Smooth muscle cell (in vitro differentiated cells): Measurements from ENCODE around the gene NRN1L. TPM values are rescaled to one million over a fixed set of nuclear protein-coding genes. Genes with fewer than 3 reads are reported as not detected.

Experiments
- DNase-seq: peaks from one replicate; lab custom pipeline; 2025; ENCODE audit not compliant: unreplicated experiment; lab: John Stamatoyannopoulos, UW
- H2AFZ ChIP-seq: fragments of 200-600 bp; sonication (generic); 2 replicates; pipeline ENCODE4 v1.6.0; 2016; ENCODE audit warnings: antibody characterized with exemption, low read depth, mild to moderate bottlenecking
- H3F3A ChIP-seq: fragments of 200-600 bp; sonication (generic); 2 replicates; pipeline ENCODE4 v1.6.0; 2017; ENCODE audit warnings: antibody characterized with exemption, low read depth
- H3K27ac ChIP-seq: fragments of 200-600 bp; sonication (generic); 2 replicates; pipeline ENCODE4 v1.5.1; 2016; ENCODE audit warnings: low read depth, mild to moderate bottlenecking
- H3K27me3 ChIP-seq: fragments of 200-600 bp; sonication (generic); 2 replicates; pipeline ENCODE4 v1.6.1; 2016; ENCODE audit warnings: low read depth, mild to moderate bottlenecking
- H3K36me3 ChIP-seq: fragments of 200-600 bp; sonication (generic); 2 replicates; pipeline ENCODE4 v1.5.1; 2016; ENCODE audit warnings: low read depth
- H3K4me1 ChIP-seq: fragments of 200-600 bp; sonication (generic); 2 replicates; pipeline ENCODE4 v1.5.1; 2016; ENCODE audit warnings: low read depth
- H3K4me2 ChIP-seq: fragments of 200-600 bp; sonication (generic); 2 replicates; pipeline ENCODE4 v1.6.0; 2016; ENCODE audit warnings: mild to moderate bottlenecking
- H3K4me3 ChIP-seq: fragments of 200-600 bp; sonication (generic); 2 replicates; pipeline ENCODE4 v1.5.1; 2016; ENCODE audit warnings: mild to moderate bottlenecking
- H3K79me2 ChIP-seq: fragments of 200-600 bp; sonication (generic); 2 replicates; pipeline ENCODE4 v1.6.0; 2016; ENCODE audit warnings: low read depth, mild to moderate bottlenecking
- H3K9ac ChIP-seq: fragments of 200-600 bp; sonication (generic); 2 replicates; pipeline ENCODE4 v1.6.0; 2016; ENCODE audit warnings: low read depth
- H3K9me3 ChIP-seq: fragments of 200-600 bp; sonication (generic); replicated peaks from 2 replicates; pipeline ENCODE4 v1.5.1; 2016; ENCODE audit warnings: low read depth
- H4K20me1 ChIP-seq: fragments of 200-600 bp; sonication (generic); 2 replicates; pipeline ENCODE4 v1.6.0; 2016; ENCODE audit warnings: low read depth
- CTCF ChIP-seq: fragments of 200-600 bp; sonication (generic); IDR thresholded peaks from 2 replicates; pipeline ENCODE4 v1.5.1; 2017; ENCODE audit warnings: borderline replicate concordance, mild to moderate bottlenecking, antibody characterized with exemption; ENCODE audit not compliant: insufficient read depth, poor library complexity, severe bottlenecking
- WGBS: methylation state at CpG from one replicate; pipeline ENCODE4 v1.1.7; 2016; ENCODE audit warnings: low lambda C conversion rate; 5-methylcytosine and 5-hydroxymethylcytosine counted together
- polyA plus RNA-seq: library from polyadenylated mRNA; unstranded; fragments of >200 nt; fragmentation: Nextera tagmentation; extraction: Ambion mirVana; gene quantifications from 2 replicates; pipeline ENCODE4 v1.2.1, GENCODE V29; 2016
- total RNA-seq: library from RNA; depleted of rRNA; stranded (reverse); fragments of >200 nt; gene quantifications from 2 replicates; pipeline ENCODE4 v1.2.3, GENCODE V29; 2014

The NRN1L gene
- total and polyA plus RNA-seq, 2 experiments from 2014 or later, result 0.57 TPM; not detected in 1

DNA sequence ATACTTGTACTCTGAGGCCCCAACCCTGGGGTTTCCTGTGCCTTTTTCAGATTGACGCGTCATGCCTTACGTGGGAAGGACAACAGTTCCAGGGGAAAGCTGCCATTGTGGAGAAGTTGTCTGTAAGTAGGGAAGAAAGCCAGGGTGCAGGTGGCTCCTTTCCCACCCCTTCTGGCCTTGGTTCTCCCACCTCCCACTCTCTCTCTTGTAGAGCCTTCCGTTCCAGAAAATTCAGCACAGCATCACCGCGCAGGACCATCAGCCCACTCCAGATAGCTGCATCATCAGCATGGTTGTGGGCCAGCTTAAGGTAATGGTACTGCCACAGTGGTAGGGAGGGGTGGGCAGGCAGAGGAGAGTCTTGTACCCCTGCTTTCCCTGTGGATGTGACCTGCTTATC, 16.4 kb upstream of the NRN1L start:
- WGBS, result 93% methylated on average over 6 of the region's 6 CpGs

DNA sequence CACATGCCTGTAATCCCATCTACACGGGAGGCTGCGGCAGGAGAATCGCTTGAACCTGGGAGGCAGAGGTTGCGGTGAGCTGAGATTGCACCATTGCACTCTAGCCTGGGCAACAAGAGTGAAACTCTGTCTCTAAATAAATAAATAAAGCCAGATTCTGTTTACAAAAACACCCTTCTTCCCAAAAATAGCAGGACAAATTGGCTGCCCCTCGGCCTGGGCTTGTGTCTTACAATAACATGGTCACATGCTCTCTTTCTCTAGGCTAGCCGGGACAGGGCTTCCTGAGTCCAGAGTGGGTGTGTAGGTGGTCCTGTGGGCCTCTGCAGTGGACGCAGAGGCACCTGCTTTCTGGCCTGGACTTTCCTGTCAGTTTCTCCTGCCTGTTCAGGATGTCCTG, 15.0 kb upstream of the NRN1L start:
- H3K9ac ChIP-seq, result no peak overlapping the region
- H3K79me2 ChIP-seq, result peaks cover 42% of the 10 kb centered on the region
- no peaks in the 10 kb centered on the region for H3K9me3 ChIP-seq
- H3K36me3 ChIP-seq, result no peaks in the 10 kb centered on the region
- no peak for TF ChIP-seq CTCF
- no peaks in the 10 kb centered on the region for H3K27me3 ChIP-seq
- no peak overlapping the region for H3K27ac ChIP-seq
- 96% methylated on average over 7 of the region's 7 CpGs for WGBS
- H2AFZ ChIP-seq, result no peak overlapping the region
- DNase-seq, result no peak
- peaks cover 12% of the 10 kb centered on the region for H3K4me1 ChIP-seq
- peaks cover 20% of the 10 kb centered on the region for H3F3A ChIP-seq
- H3K4me3 ChIP-seq, result no peak overlapping the region
- no peak overlapping the region for H3K4me2 ChIP-seq
- peaks cover 41% of the 10 kb centered on the region for H4K20me1 ChIP-seq

More for the DNA sequence above, 16.4 kb upstream of the NRN1L start:
- Histone ChIP-seq H4K20me1 (peaks cover 44% of the 10 kb centered on the region), H3K9me3 (no peaks in the 10 kb centered on the region), H3K4me2 (no peak overlapping the region), H3K36me3 (no peaks in the 10 kb centered on the region), H3K27ac (no peak overlapping the region), H3F3A (peaks cover 20% of the 10 kb centered on the region), H3K9ac (no peak overlapping the region), H3K4me3 (no peak overlapping the region), H3K79me2 (peaks cover 42% of the 10 kb centered on the region), H2AFZ (no peak overlapping the region), H3K27me3 (no peaks in the 10 kb centered on the region), H3K4me1 (no peaks in the 10 kb centered on the region)
- DNase-seq, result no peak
- TF ChIP-seq CTCF, result no peak

DNA sequence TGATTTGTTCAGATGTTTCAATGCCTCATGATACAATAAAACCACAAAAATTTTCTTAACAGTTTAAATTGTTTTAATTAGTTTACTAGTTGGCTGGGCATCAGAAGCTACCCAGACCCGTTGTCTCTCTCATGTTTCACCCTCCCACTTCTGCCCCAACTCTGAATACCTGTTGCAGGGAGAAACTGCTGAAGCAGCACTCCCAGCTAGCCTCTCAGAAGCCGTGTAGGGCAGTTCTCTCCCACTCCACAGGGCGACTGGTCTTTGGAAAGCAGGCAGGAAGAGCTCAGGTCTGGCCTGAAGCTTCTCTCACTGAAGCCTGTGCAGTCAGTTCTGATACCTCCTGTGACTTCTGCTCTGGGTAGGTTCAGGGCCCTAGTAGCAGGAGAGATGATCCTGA, 13.4 kb upstream of the NRN1L start:
- peaks cover 13% of the 10 kb centered on the region for H3K4me1 ChIP-seq
- no peaks in the 10 kb centered on the region for H3K36me3 ChIP-seq
- H3K79me2 ChIP-seq, result peaks cover 43% of the 10 kb centered on the region
- no peak overlapping the region for H2AFZ ChIP-seq
- no peak overlapping the region for H3K27ac ChIP-seq
- no peak overlapping the region for H3K9ac ChIP-seq
- TF ChIP-seq CTCF, result no peak
- H3F3A ChIP-seq, result peaks cover 20% of the 10 kb centered on the region
- no peaks in the 10 kb centered on the region for H3K27me3 ChIP-seq
- peaks cover 44% of the 10 kb centered on the region for H4K20me1 ChIP-seq
- no peak overlapping the region for H3K4me2 ChIP-seq
- WGBS, result 85% methylated on average over 3 of the region's 3 CpGs
- H3K9me3 ChIP-seq, result no peaks in the 10 kb centered on the region
- DNase-seq, result no peak
- no peak overlapping the region for H3K4me3 ChIP-seq

GRCh38 chr16:67872131-67872630, 12.5 kb upstream of the NRN1L start:
- peak overlapping the region; percentile 63 for H3K27ac ChIP-seq
- peaks cover 13% of the 10 kb centered on the region for H3K4me1 ChIP-seq
- DNase-seq, result no peak
- WGBS, result 78% methylated on average over 2 of the region's 2 CpGs
- H2AFZ ChIP-seq, result no peak overlapping the region
- H3K9me3 ChIP-seq, result no peaks in the 10 kb centered on the region
- H3K4me3 ChIP-seq, result peak overlapping the region; percentile 87
- H4K20me1 ChIP-seq, result peaks cover 43% of the 10 kb centered on the region
- H3F3A ChIP-seq, result peaks cover 20% of the 10 kb centered on the region
- TF ChIP-seq CTCF, result no peak
- no peaks in the 10 kb centered on the region for H3K27me3 ChIP-seq
- peaks cover 37% of the 10 kb centered on the region for H3K79me2 ChIP-seq
- peak overlapping the region; percentile 100 for H3K4me2 ChIP-seq
- H3K9ac ChIP-seq, result no peak overlapping the region
- no peaks in the 10 kb centered on the region for H3K36me3 ChIP-seq
